Activated CD8-positive, alpha-beta memory T cell treated with anti-CD3 and anti-CD28 coated beads for 48 hours (primary cell): ENCODE results near the gene ABCA6.
"Not testable (repeated sequence)": the region's sequence is repeated elsewhere in the genome, so short reads cannot be mapped to it uniquely, and the experiment has no call there.

Experiments used
- DNase-seq, 3 experiments: peaks; one replicate each; pipeline ENCODE4 v3.0.0-alpha.2; 2020; ENCODE audit warnings: low read depth in 2 of 3, low spot score in 2 of 3

Gene ABCA6

DNA sequence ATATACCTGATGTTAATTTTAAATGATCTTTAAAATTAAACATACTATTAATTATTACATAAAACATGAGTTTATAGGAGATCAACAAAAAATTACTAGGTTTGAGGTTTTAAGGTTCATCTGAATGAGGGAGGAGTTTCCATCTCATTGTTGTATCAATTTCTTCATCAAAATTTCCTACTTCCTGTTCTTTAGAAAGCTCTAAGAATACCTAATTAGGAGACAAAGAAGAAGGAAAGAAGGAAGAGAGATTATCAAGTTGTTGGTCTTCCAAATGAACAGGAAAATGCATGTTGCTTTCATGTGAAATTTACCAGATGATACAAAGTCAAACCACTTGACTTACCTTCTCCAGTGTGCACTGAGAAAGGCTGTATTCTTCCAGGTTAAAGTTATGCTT lies 62.8 kb downstream of the ABCA6 start:
- no peak for DNase-seq

DNA sequence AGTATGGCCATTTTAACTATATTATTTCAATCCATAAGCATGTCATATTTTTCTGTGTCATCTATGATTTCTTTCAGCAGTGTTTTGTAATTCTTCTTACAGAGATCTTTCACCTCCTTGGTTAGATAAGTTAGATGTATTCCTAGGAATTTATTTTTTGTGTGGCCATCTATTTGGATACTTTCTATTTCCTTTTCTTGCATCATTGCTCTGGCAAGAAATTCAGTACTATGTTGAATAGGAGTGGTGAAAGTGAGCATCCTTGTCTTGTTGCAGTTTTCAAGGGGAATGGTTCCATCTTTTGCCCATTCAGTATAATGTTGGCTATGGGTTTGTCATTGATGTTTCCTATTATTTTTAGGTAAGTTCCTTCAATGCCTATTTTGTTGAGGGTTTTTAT lies 65.9 kb downstream of the ABCA6 start:
- DNase-seq = no peak

DNA sequence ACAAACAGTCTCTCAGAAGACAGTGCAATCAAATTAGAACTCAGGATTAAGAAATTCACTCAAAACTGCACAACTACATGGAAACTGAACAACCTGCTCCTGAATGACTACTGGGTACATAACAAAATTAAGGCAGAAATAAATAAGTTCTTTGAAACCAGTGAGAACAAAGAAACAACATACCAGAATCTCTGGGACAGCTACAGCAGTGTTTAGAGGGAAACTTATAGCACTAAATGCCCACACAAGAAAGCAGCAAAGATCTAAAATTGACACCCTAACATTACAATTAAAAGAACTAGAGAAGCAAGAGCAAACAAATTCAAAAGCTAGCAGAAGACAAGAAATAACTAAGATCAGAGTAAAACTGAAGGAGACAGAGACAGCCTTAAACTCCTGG lies 68.3 kb downstream of the ABCA6 start:
- not testable (repeated sequence) for DNase-seq

DNA sequence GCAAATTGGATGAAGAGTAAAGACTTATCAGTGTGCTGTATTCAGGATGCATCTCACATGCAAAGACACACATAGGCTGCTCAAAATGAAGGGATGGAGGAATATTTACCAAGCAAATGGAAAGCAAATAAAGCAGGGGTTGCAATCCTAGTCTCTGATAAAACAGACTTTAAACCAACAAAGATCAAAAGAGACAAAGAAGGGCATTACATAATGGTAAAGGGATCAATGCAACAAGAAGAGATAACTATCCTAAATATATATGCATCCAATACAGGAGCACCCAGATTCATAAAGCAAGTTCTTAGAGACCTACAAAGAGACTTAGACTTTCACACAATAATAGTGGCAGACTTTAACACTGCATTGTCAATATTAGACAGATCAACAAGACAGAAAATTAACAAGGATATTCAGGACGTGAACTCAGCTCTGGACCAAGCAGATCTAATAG lies 68.9 kb downstream of the ABCA6 start:
- not testable (repeated sequence) for DNase-seq

DNA sequence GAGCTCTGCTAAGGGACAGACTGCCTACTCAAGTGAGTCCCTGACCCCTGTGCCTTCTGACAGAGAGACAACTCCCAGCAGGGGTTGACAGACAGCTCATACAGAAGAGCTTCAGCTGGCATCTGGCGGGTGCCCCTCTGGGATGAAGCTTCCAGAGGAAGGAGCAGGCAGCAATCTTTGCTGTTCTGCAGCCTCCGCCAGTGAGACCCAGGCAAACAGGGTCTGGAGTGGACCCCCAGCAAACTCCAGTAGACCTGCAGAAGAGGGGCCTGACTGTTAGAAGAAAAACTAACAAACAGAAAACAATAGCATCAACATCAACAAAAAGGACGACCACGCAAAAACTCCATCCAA lies 70.5 kb downstream of the ABCA6 start:
- not testable (repeated sequence) for DNase-seq

DNA sequence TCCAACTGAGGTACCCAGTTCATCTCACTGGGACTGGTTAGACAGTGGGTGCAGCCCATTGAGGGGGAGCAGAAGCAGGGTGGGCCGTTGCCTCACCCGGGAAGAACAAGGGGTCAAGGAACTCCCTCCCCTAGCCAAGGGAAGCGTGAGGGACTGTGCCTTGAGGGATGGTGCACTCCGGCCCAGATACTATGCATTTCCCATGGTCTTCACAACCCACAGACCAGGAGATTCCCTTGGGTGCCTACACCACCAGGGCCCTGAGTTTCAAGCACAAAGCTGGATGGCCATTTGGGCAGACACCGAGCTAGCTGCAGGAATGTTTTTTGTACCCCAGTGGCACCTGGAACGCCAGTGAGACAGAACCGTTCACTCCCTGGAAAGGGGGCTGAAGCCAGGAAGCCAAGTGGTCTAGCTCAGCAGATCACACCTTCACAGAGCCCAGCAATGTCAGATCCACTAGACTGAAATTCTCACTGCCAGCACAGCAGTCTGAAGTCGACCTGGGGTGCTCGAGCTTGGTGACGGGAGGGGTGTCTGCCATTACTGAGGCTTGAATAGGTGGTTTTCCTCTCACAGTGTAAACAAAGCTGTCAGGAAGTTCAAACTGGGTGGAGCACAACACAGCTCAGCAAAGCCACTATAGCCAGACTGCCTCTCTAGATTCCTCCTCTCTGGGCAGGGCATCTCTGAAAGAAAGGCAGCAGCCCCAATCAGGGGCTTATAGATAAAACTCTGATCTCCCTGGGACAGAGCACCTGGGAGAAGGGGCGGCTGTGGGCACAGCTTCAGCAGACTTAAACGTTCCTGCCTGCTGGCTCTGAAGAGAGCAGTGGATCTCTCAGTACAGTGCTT lies 71.1 kb downstream of the ABCA6 start:
- DNase-seq = not testable (repeated sequence)

DNA sequence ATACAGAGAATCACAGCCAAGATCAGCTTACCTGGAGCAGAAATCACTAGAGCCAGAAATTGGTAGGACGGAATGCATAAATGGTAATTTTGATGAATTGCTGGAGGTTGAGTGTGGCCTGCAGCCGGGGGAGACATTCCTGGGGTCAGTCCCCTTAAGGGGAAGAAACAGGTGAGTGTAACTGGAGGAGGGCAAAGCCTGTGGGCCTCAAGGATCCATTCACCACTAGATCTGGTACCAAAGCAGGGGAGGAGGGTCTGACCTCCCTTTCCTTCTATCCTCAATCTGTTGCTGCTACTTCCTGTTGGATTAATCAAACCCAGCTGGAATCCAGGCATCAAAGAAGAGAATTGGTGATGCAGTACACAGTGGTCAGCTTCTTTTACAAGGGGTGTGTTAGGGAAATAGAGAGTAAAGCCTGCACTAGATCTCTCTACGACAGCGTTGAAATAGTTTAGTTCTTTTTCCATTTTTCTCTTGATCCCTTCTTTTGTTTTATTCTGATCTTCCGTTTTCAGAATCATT lies 72.4 kb downstream of the ABCA6 start:
- DNase-seq = no peak

DNA sequence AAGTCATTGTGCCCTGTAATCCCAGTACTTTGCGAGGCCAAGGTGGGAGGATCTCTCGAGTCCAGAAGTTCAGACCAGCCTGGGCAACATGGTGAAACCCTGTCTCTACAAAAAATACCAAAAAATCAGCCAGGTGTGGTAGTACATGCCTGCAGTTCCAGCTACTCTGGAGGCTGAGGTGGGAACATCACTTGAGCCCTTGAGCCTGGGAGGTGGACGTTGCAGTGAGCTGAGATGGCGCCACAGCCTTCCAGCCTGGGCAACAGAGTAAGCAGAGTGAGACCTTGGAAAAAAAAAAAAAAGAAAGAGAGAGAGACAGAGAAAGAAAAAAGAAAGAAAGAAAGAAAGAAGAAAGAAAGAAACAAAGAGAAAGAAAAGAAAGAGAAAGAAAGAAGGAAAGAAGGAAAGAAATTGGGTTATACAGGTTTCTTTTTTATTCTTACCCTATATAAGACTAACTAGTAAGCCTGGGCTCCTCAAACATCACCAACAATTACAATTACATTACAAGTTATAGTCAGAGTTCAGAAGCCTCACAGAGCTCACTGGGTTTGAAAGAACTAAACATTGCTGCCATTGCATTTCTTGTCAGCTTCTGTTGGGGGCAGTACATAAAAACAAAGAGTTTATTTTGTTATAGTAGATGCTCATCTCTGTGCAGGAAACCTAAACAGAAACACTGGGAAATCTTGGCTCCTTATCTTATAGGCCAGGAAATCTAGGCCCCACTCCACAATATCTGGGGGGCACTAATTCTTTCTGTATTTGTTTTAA lies 74.2 kb downstream of the ABCA6 start:
- no peak for DNase-seq

DNA sequence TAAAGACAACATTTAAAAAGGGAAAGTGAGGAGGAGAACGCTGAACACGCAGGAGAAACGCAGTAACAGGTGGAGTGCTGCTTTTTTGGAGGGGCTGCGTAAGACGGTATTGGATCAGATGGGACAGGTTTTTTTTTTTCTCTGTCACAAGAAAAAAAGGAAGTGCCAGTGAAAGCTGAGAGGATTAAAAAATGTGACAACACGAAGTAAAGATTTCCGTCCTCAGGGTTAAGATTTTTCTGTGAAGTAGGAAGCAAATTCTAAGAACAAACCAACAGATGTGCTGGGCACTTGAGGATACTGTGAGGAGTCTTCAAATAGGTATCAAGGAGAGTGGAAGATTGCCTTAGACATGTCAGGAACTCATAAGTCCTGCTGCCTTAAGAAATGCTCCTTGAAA lies 75.2 kb downstream of the ABCA6 start:
- no peak for DNase-seq

DNA sequence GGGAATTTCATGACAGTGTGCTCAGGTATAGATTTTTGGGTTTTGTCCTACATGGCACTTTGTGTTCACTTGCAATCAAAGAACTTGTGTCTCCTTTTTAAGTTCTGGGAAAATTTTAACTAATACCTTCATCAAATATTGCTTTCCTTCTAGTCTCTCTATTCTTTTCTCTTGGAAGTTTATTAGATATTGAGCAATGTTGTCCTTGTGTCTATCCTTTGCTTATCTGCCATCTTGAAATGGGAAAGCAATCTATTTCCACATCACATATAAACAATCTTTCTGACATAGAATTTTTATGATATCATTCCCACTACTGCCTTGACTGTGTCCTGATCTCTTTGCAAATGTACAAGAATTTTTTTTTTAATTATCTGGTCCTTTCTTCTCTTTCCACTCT lies 76.6 kb downstream of the ABCA6 start:
- no peak for DNase-seq

DNA sequence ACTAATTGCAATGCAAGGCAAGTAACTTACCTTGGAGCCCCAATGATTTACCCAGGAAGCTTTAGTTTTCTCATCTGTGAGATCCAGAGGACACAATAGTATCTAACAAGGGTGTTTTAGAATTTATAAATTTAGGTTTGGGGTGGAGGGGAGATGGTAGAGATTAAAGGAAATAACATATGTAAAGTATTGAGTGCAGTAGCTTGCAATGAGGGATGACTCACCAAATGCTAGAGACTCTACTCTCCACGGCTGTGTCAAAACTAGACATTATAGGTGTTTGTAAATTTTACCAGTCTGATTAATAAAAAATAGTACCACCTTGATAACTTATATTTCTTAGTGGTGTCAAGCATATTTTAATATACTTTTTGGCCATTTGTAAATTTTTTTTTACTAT lies 77.2 kb downstream of the ABCA6 start:
- no peak for DNase-seq

DNA sequence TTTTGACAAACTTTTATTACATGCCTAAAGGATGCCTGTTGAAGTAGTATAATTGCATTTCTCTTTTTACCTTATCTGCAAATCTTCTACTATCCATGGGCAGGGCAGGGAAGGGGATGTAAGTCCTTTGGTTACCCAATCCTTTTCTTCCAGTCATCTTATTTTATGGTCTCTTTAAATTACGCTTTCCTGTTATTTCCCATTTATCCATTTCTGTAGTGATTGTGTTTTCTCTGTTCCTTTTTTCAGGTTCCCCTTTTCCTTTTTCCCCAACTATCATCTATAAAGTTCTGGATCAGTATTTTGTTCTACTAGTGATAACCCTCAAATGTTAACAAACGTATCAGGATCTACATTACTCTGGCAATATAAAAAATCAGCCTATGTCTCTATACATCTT lies 77.7 kb downstream of the ABCA6 start:
- no peak for DNase-seq

DNA sequence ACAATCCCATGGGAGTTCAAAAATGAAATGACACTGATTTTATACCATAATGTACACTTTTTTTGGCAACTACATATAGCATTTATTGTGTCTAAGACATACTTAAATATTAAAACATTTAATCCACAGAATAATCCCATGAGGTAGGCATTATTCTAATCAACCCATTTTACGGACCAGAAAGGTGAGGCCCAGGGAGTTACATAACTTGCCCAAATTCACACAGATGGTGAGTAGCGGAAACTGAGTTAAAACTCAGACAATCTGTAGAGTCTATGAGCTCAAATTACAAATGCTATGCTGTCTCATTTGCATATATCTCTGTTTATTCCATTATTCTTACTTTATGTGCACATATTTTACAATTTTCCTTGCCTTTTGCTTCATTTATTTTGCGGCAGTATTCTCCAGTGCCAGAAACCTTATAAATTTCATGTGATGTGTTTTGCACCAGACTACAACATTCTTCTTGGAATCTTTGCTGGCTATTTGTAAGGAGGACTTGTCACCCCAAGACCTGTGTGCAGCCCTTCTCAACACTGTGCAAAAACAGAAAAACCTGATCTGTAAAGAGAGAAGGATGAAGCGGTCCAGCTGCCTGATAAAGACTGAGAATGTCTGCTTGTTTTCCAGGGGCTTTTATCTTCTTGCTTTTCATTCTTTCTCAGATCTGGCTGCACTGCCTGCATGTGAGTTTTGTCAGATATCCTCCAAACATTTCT lies 78.7 kb downstream of the ABCA6 start:
- DNase-seq = no peak

DNA sequence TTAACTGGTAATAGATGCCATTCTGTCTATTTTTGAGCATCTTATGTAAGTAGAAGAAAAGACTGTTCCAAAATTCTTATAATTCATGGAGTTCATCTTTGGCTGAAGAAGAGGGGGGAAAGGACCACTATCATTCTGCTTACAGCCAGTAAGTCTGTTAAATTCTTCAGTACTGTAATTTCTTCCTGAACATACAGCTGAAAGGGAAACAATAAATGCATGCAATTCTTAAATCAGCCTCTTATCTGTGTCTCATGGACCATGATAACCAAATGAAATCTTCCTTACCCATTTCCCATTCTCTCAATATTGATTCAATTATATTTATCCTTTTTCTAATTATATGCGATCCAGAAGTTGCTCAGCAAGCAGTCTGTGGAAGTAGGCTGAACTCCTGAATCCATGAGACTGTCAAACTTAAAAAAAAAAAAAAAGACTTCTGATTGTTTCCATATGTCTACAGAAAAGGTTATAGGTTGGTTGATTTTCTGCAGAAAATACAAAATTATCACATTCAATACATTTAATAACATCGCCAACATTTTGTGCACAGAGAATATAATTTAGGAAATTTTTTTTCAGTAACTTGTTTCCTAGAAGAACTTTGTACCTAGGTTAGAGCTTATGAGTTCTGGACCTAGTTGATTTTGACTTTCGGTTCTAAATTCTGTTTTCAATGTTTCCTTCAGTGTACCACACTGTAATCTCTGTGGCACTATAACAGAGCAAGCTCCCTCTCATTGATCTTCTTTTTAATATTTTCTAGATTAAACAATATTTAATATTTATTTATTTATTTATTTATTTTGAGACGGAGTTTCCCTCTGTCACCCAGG lies 79.8 kb downstream of the ABCA6 start:
- no peak for DNase-seq

DNA sequence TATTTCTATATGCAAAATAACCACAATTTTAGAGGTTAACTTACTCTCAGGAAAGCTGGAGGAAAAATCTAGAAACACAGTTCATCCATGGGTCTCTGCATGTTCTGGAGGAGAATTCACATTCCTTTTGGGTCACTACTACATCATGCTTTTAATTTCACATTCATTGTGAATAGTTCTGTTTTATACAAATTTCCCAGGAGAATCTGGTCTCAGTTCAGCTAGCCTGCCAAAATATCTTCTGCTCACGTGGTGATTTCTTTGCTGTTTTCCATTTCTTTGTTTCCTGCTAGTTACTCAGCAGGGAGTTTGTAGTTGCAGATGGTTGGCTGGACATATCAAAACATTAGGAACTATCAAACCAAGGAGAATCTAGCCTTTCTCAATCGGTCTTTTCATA lies 80.9 kb downstream of the ABCA6 start, which contains the start of gene ABCA9:
Gene ABCA9 (minus strand): TSS at position 106 of the 400 bp plus-strand sequence. CDS start 9,801 bp downstream, outside the sequence.
- no peak for DNase-seq

DNA sequence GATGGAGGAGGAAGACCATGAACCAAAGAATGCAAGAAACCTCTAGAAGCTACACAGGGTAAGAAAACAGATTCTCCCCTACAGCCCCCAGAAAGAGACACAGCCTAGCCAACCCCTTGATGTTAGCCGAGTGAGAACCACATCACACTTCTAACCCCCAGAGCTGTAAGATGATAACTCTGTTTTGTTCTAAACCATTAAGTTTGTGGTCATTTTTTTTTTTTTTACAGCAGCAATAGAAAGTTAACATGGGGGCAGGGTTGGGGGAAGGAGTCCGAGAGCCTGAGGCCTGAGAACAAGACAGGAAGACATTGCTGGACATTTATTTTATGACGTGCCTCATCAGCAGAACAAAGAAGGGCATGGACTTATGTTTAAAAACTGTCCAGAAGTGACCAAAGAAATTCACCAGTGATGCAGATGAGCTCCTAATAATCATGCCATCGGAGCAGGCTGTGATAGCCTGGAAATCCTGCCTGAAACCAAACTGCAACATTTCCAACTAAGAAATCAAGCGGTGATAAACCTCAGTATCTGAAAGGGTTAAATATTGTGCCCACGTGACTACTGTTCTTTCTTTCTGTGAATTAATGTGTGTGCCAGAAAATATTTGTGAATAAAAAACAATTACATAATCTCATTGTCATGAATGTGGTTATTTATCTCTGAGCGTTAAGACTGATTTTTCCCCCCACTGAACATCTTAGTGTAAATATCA lies 82.1 kb downstream of the ABCA6 start:
- DNase-seq = no peak

DNA sequence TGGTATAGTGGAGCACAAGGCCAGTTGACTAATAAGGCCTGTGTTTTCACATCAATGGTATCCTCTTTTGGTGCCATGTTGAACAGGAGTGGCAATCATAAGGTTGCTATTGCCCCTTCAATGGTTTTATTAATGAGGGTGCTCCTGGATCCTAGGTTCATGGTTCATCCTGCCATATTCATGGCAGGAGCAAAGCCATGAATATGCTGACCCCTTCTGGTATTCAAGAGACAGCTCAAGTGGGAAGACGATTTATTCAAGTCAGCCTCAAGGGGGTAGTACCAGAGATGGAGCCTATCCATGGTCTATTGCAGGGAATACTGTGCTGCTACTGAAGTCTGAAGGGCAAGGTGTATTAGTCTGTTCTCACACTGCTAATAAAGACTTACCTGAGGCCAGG lies 83.5 kb downstream of the ABCA6 start:
- no peak for DNase-seq

DNA sequence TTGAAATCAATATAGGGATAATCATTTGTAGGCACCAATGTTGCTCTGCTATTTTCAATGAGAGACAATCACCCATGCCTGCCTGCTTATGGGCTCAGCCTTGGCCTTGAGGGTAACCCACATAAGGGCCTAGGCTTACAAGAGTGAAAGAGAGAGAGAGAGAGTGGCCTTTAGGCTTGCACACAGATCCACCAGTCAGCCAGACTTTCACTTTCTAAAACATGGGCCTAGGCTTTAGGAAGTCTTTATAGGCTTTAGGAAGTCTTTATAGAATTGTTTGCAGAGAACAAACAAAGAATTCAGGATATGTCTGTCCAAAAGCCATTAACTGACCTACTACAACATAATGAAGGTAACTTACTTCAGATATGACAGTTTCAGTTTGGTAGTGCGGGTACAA lies 84.4 kb downstream of the ABCA6 start:
- no peak for DNase-seq

DNA sequence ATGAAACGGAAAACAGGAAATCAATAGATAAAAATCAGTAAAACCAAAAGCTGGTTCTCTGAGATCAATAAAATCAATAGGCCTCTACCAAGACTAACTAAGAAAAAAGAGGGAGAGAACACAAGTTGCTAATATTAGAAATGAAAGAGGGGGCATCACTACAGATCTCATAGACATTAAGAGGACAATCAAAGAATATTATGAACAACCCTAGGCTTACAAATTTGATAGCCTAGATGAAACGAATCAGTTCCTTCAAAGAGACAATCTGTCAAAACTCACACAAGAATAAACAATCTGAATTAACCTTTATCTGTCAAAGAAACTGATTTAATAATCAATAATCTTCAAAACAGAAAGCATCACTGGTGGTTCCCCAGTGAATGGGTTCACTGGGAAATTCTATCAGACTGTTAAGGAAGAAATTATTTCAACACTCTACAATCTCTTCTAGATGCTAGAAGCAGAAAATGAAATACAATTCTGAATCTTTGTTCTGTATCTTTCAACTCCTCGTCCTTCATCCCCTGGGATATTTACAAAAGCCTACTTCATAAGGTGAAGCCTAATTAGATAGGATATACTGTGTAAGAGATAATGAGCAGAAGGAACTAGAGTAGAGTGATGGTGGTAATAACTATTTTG lies 85.4 kb downstream of the ABCA6 start:
- DNase-seq = no peak
